Psoas muscle (tissue), 8 donors: ENCODE measurements around the gene PRELP. TPM values are rescaled to one million over a fixed set of nuclear protein-coding genes. Genes with fewer than 3 reads are reported as not detected.
A peak's percentile ranks its signal among the peaks of the same experiment; 100 is the strongest.

Experiments
- ATAC-seq, 4 donors: fragments of 200-7000 bp; cut with Tn5 transposase; one replicate each; pipeline ENCODE4 v1.9.1; 2020; ENCODE audit warnings: moderate library complexity in 3 of 4, mild to moderate bottlenecking in 2 of 4
- DNase-seq, 2 donors: peaks; one replicate each; pipeline ENCODE4 v3.0.0-alpha.2; 2020
- H3K27ac ChIP-seq: fragments of 200-600 bp; one replicate; pipeline ENCODE4 v1.8.0; 2022
- H3K27me3 ChIP-seq, 3 donors: fragments of 200-600 bp in 1 of 3; one replicate each; pipeline versions ENCODE4 v1.6.1 to v1.8.0; 2013 to 2022; ENCODE audit warnings: low read length in 2 of 3, mild to moderate bottlenecking in 2 of 3, moderate library complexity in 1 of 3; ENCODE audit not compliant: insufficient read depth in 3 of 3
- H3K36me3 ChIP-seq, 2 donors: fragments of 200-600 bp in 1 of 2; one replicate each; pipeline versions ENCODE4 v1.6.1 to v1.8.0; 2013 to 2022; ENCODE audit warnings: low read depth in 1 of 2, mild to moderate bottlenecking in 1 of 2, moderate library complexity in 1 of 2; ENCODE audit not compliant: insufficient read depth in 1 of 2
- H3K4me1 ChIP-seq: fragments of 200-600 bp; one replicate; pipeline ENCODE4 v1.8.0; 2022
- H3K4me3 ChIP-seq: fragments of 200-600 bp; one replicate; pipeline ENCODE4 v1.8.0; 2022; ENCODE audit warnings: mild to moderate bottlenecking
- H3K9me3 ChIP-seq: fragments of 200-600 bp; one replicate; pipeline ENCODE4 v1.8.0; 2022
- WGBS, 3 donors: extraction: QIAGEN DNeasy Blood & Tissue Kit; methylation state at CpG; one replicate each; pipeline versions ENCODE4 v1.1.6 to v1.1.7; 2013; 5-methylcytosine and 5-hydroxymethylcytosine counted together
- intact Hi-C, 2 donors: fragments of 100-400 bp; cut with DNase I; formaldehyde crosslinking; loops; one replicate each; pipeline versions ENCODE4 v1.11.0 to v1.14.2; 2022
- polyA plus RNA-seq, 3 donors: library from polyadenylated mRNA; stranded (reverse); fragments of 200-250 nt; gene quantifications; one replicate each; pipeline ENCODE4 v1.2.3, GENCODE V29; 2013
- total RNA-seq, 4 donors: library from RNA; stranded (reverse); fragmentation: NEBNext Ultra II Directional in 2 of 4; extraction: Animal tissue kit (Norgen Biotek cat#: 25700) in 2 of 4; gene quantifications; one replicate each; pipeline versions ENCODE4 v1.2.1 to v1.2.4, GENCODE V29; 2021 to 2023
- TF ChIP-seq, protein P1 (sequence below): fragments of 200-600 bp; IDR thresholded peaks from one replicate; pipeline ENCODE4 v1.8.0; 2022; ENCODE audit warnings: antibody characterized with exemption
- donor health status: healthy with polysubstance abuse.
- donor health status: DM: no; HTN: no; CAD: no; lungs with moderate emphysema.
- donor health status: Bipolar disorder and iron deficiency.
- donor health status: healthy.
- donor health status: DM: yes; HTN: yes; CAD: no.
- donor health status: DM: no; HTN: no; CAD: no.
- donor health status: DM: no; HTN: no; CAD: no.
- donor health status: DM: yes; HTN: yes; CAD: no.

Gene PRELP
- total and polyA plus RNA-seq, 7 donors, result 3.0 to 20.6 (median 6.6) TPM

DNA sequence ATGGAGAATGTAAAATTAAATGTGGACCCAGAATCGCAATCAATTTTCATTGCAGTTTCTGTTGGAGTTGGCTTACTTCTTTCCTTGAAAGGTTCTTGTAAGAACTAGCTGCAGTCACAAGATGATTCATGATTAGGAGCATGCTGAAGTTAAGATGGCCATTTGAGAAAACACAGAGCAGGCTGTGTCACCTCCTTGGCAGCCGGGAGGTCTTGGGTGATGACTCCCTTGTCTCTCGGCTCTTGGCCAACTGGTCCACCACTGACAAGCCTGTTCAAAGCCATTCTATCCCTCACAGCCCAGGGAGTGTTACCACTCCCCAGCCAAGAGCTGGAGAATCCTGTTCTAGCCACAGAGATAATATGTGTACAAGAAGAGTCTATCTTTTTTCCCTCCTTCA lies 58.9 kb downstream of the PRELP start:
- intact Hi-C loops, result no loop called here
- Histone ChIP-seq H3K4me1 (peaks cover 19% of the 10 kb centered on the region), H3K9me3 (no peaks in the 10 kb centered on the region), H3K4me3 (no peak overlapping the region), H3K36me3 (no peaks in the 10 kb centered on the region), H3K27me3 (no peaks in the 10 kb centered on the region), H3K27ac (no peak overlapping the region)
- TF ChIP-seq, protein P1, sequence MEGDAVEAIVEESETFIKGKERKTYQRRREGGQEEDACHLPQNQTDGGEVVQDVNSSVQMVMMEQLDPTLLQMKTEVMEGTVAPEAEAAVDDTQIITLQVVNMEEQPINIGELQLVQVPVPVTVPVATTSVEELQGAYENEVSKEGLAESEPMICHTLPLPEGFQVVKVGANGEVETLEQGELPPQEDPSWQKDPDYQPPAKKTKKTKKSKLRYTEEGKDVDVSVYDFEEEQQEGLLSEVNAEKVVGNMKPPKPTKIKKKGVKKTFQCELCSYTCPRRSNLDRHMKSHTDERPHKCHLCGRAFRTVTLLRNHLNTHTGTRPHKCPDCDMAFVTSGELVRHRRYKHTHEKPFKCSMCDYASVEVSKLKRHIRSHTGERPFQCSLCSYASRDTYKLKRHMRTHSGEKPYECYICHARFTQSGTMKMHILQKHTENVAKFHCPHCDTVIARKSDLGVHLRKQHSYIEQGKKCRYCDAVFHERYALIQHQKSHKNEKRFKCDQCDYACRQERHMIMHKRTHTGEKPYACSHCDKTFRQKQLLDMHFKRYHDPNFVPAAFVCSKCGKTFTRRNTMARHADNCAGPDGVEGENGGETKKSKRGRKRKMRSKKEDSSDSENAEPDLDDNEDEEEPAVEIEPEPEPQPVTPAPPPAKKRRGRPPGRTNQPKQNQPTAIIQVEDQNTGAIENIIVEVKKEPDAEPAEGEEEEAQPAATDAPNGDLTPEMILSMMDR, result no peak
- ATAC-seq (peak; percentile 47 to 81 (median 64)), DNase-seq (peak in 1 of 2 donors; percentile 79)
- 55 to 81% (median 64%) methylated on average over 3 of the region's 3 CpGs for WGBS, 3 donors

DNA sequence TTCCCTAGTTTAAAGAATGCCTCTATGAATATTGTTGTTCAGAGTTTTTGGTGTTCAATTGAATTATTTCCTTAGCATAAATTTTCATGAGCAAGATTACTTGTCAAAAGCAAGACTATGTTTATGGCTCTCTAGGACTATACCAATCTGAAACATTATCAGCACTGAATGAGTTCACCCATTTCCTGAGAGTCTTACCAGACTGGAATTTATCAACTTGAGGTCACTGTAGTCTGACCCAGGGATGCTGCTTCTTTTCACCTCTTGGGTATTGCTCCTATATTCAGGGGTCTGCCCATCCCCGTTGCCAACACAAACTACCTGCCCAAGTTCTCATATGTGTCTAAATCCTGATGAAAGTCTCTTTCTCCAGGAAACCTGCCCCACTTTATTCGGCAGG lies 61.0 kb downstream of the PRELP start:
- intact Hi-C loops, result no loop called here
- no peaks in the 10 kb centered on the region for H3K9me3 ChIP-seq
- H3K27me3 ChIP-seq, result no peaks in the 10 kb centered on the region
- H3K4me1 ChIP-seq, result peaks cover 19% of the 10 kb centered on the region
- peak in 3 of 4 donors; percentile 9 to 23 (median 21) for ATAC-seq
- H3K36me3 ChIP-seq, result no peaks in the 10 kb centered on the region
- DNase-seq, result no peak
- TF ChIP-seq, protein P1, result no peak
- 87 to 88% (median 87%) methylated on average over 2 of the region's 2 CpGs for WGBS, 3 donors
- no peak overlapping the region for H3K27ac ChIP-seq
- H3K4me3 ChIP-seq, result no peak overlapping the region

DNA sequence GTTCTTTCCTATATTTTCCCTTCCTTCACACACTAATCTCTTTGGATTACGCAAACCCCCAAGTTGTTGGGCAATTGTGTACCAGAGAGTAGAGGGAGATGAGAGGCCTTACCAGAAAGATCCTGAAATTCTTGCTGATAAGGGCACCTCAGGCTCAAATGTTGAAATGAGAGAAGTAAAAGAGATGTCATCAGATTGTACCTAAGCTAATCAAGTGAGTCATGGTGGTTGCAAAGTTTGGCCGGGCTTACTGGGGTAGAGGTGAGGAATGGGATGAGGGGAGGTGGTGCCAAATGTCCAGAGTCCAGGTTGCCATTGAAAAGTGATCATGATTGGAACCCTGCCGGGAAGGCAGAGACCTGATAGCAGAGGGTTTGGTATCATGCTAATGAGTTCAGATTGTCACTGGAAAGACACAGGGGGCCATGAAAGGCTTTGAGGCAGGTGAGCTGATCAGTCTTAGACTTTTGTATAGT lies 61.4 kb downstream of the PRELP start:
- no peaks in the 10 kb centered on the region for H3K9me3 ChIP-seq
- H3K36me3 ChIP-seq, result no peaks in the 10 kb centered on the region
- no peaks in the 10 kb centered on the region for H3K27me3 ChIP-seq
- peak; percentile 65 to 86 (median 84) for ATAC-seq
- no peak overlapping the region for H3K4me3 ChIP-seq
- DNase-seq, result peak in 1 of 2 donors; percentile 45
- 58 to 74% (median 58%) methylated on average over 3 of the region's 3 CpGs for WGBS, 3 donors
- TF ChIP-seq, protein P1, result no peak
- H3K27ac ChIP-seq, result no peak overlapping the region
- H3K4me1 ChIP-seq, result peaks cover 19% of the 10 kb centered on the region
- intact Hi-C loops, result no loop called here

DNA sequence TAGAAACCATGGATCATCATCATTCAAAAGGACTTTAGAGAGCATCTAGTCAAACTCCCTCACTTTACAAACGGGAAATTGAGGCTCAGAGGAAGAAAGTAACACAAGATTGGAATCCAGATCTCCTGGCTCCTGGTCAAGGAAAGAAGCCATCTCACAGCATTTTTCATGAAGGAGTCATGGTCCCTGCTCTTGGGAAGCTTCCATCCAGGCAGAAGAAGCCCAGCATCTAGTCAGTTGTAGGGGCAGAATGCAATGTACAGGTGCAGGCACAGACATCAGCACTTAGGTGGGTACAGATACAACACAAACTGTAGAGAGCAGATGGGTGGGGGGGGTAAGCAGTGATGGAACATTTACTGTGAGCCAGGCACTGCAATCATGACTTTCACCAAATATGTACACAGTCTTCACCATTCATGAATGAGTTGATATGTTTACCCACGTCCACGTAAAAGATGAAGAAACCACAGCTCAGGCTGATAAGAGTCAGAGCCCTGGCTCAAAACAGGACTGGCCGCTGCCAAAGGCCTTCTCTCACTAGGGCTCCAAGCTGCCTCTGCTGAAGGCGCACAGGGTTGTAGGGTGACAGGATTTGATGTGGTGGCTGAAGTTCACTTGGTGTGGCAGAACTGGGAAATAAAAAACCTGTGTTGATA lies 62.3 kb downstream of the PRELP start:
- Histone ChIP-seq H3K9me3 (no peaks in the 10 kb centered on the region), H3K4me3 (no peak overlapping the region), H3K4me1 (peaks cover 19% of the 10 kb centered on the region), H3K27ac (no peak overlapping the region), H3K36me3 (no peaks in the 10 kb centered on the region), H3K27me3 (no peaks in the 10 kb centered on the region)
- intact Hi-C loops, result no loop called here
- 81 to 89% (median 88%) methylated on average over 5 of the region's 5 CpGs for WGBS, 3 donors
- TF ChIP-seq, protein P1, result no peak
- DNase-seq (no peak), ATAC-seq (no peak)

DNA sequence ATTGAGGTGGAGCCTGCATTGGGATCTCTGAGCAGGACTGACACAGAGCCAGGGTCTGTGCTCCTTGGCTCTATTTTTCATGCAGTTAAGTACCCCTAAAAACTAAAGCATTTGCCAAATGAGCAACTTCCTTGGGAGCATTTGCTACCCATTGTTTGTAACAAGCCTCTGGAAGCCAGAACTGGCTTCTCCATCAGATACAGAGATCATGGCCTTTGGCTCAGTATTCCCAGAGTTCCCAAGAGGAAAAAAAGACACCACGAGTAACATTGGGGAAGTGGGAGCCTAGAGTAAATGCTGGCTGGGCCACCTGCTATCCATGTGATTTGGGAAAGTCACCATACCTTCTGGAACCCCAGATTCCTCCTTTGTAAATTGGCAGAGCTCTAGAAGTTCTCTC lies 63.1 kb downstream of the PRELP start:
- no peaks in the 10 kb centered on the region for H3K27me3 ChIP-seq
- intact Hi-C loops, result no loop called here
- no peaks in the 10 kb centered on the region for H3K36me3 ChIP-seq
- no peak overlapping the region for H3K4me3 ChIP-seq
- H3K4me1 ChIP-seq, result peaks cover 19% of the 10 kb centered on the region
- no peaks in the 10 kb centered on the region for H3K9me3 ChIP-seq
- H3K27ac ChIP-seq, result no peak overlapping the region
- 3 to 22% (median 19%) methylated on average over 1 of the region's 1 CpG for WGBS, 3 donors
- ATAC-seq, result no peak
- DNase-seq, result no peak
- TF ChIP-seq, protein P1, result no peak
